ENCODE results near the gene GAD1. TPM values are rescaled to one million over a fixed set of nuclear protein-coding genes. Genes with fewer than 3 reads are reported as not detected.

The GAD1 gene
- total and polyA plus RNA-seq, 7 donors = 0.06 TPM; not detected in 6

DNA sequence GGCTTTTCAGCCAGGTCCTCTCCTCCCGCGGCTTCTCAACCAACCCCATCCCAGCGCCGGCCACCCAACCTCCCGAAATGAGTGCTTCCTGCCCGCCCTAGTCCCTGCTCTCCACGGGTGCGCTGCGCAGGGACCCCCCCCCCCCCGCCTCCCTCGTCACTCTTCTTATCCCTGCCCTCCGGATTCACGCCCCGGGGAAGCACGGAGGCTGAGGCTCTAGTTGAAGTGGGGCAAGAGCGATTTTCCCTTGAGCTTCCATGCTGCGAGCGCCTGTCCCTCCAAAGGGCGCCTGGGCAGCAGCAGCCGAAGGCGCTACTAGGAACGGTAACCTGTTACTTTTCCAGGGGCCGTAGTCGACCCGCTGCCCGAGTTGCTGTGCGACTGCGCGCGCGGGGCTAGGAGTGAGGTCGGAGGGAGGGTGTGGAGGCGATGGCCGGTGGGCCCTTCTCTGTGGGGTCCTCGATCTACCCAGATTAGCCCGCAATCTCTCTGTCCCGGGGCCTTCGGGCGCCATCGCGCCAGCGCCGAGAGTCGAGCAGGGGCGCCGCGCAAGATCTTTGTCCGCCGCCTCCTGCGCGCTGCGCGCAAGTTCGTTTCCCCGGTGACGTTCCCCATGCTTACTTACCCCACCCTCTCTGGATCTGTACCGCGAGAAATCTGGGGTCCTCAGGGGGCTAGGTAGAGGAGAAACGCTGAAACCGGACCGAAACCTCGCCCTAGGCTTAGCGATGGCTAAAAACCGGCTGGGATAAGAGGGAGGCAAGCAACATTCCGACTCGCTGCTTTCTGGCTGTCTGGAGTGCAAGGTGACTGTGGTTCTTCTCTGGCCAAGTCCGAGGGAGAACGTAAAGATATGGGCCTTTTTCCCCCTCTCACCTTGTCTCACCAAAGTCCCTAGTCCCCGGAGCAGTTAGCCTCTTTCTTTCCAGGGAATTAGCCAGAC lies 677 bp downstream of the GAD1 start:
- intact Hi-C loops (cut with DNase I) = loop anchor here (10.0 kb wide), 3 partner anchors 113 to 493 kb away; no protein-coding TSS in a partner anchor
- Histone ChIP-seq H3K27ac (no peak overlapping the region), H3K4me1 (peaks cover 56% of the 10 kb centered on the region), H3K9me3 (no peaks in the 10 kb centered on the region), H3K27me3 (ENCODE audit: insufficient read depth in 3 of 3, low read length in 2 of 3) (peaks cover 3 to 99% (median 58%) of the 10 kb centered on the region in 3 donors), H3K4me3 (peak overlapping the region; percentile 66), H3K36me3 (ENCODE audit: insufficient read depth in 1 of 2, low read depth in 1 of 2) (no peaks in the 10 kb centered on the region)
- 0 to 1% (median 1%) methylated on average over 58 to 69 of the region's 69 CpGs for WGBS, 3 donors
- DNase-seq (no peak), ATAC-seq (peak in 2 of 4 donors; percentile 19 to 30)
- TF ChIP-seq, protein P1, sequence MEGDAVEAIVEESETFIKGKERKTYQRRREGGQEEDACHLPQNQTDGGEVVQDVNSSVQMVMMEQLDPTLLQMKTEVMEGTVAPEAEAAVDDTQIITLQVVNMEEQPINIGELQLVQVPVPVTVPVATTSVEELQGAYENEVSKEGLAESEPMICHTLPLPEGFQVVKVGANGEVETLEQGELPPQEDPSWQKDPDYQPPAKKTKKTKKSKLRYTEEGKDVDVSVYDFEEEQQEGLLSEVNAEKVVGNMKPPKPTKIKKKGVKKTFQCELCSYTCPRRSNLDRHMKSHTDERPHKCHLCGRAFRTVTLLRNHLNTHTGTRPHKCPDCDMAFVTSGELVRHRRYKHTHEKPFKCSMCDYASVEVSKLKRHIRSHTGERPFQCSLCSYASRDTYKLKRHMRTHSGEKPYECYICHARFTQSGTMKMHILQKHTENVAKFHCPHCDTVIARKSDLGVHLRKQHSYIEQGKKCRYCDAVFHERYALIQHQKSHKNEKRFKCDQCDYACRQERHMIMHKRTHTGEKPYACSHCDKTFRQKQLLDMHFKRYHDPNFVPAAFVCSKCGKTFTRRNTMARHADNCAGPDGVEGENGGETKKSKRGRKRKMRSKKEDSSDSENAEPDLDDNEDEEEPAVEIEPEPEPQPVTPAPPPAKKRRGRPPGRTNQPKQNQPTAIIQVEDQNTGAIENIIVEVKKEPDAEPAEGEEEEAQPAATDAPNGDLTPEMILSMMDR (IDR thresholded peaks at IDR 0.05) = no peak

DNA sequence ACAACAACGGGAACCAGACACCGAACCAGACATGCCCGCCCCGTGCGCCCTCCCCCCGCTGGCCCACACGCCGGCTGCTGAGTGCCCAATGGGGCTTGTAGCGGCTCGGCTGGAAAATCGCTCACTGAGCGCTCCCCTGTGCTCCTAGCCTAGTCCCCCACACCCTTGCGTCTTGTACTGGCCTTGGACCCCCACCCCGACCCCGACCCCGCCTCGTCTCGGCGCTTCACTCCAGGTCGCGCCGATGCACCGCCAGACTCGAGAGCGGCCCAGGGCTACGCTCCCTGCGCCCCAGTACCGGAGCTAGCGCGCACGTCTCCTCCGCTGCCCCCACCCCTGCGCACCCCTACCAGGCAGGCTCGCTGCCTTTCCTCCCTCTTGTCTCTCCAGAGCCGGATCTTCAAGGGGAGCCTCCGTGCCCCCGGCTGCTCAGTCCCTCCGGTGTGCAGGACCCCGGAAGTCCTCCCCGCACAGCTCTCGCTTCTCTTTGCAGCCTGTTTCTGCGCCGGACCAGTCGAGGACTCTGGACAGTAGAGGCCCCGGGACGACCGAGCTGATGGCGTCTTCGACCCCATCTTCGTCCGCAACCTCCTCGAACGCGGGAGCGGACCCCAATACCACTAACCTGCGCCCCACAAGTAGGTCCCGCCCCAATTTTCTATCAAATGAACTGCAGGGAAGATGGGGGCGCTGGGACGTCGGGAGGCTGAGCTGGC lies 1.5 kb downstream of the GAD1 start:
- DNase-seq = no peak
- no peaks in the 10 kb centered on the region for H3K36me3 ChIP-seq (ENCODE audit: insufficient read depth in 1 of 2, low read depth in 1 of 2)
- WGBS, 3 donors = 1 to 2% (median 1%) methylated on average over 40 to 60 of the region's 60 CpGs
- TF ChIP-seq, protein P1 (IDR thresholded peaks at IDR 0.05) = no peak
- H3K4me3 ChIP-seq = peak overlapping the region; percentile 66
- H3K9me3 ChIP-seq = no peaks in the 10 kb centered on the region
- ATAC-seq = peak in 1 of 4 donors; percentile 1
- intact Hi-C loops (cut with DNase I) = loop anchor here (10.0 kb wide), 3 partner anchors 113 to 493 kb away; no protein-coding TSS in a partner anchor
- H3K4me1 ChIP-seq = peaks cover 64% of the 10 kb centered on the region
- H3K27me3 ChIP-seq (ENCODE audit: insufficient read depth in 3 of 3, low read length in 2 of 3) = peaks cover 3 to 100% (median 55%) of the 10 kb centered on the region in 3 donors
- H3K27ac ChIP-seq = no peak overlapping the region

DNA sequence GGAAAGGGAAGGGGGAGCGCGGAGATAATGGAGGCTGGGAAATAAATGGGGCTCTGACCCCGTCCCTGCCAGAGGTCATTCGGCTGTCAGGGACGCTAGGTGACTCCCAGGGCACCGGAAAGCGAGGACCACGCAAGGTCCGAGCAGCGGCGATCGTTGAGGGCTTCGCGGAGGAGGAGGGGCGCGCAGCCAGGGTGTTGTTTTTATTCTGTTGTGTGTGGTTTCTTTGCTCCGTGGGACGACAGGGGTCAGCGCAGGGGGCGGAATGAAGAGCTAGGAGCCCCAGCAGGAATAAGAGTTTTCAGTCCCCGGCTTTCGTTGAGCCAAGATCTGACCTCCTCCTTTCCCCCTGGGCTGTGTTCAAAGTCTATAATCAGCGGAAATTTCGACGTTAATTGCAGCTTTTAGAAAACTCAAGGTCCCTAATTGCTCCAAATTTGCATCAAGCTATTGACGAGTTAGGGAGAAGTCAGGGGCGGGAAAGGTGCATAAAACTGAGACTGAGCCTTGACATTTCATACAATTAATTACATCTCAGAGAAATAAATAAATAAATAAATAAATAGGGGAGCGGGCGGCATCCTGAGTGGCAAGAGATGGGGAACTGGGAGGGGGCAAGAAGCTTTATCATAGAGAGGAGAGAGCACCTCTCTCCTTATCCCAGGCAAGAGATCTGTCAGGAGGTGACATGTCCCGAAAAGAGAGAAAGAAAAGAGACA lies 2.2 kb downstream of the GAD1 start:
- Histone ChIP-seq H3K9me3 (no peaks in the 10 kb centered on the region), H3K4me3 (peak overlapping the region; percentile 66), H3K27me3 (ENCODE audit: insufficient read depth in 3 of 3, low read length in 2 of 3) (peaks cover 2 to 99% (median 49%) of the 10 kb centered on the region in 3 donors), H3K36me3 (ENCODE audit: insufficient read depth in 1 of 2, low read depth in 1 of 2) (no peaks in the 10 kb centered on the region), H3K4me1 (peaks cover 67% of the 10 kb centered on the region), H3K27ac (no peak overlapping the region)
- TF ChIP-seq, protein P1 (IDR thresholded peaks at IDR 0.05) = no peak
- WGBS, 3 donors = 5 to 7% (median 7%) methylated on average over 29 to 30 of the region's 30 CpGs
- intact Hi-C loops (cut with DNase I) = loop anchor here (10.0 kb wide), 3 partner anchors 114 to 494 kb away; no protein-coding TSS in a partner anchor
- no peak for ATAC-seq
- DNase-seq = no peak
